K562 (cell line): Measurements from ENCODE around the gene ANGEL2. TPM values are rescaled to one million over a fixed set of nuclear protein-coding genes. Genes with fewer than 3 reads are reported as not detected.

ENCODE experiments used
- CBX2 ChIP-seq: fragments of 200-600 bp; sonication (generic); IDR thresholded peaks from one replicate; pipeline ENCODE4 v1.6.1; 2012; ENCODE audit warnings: mild to moderate bottlenecking, low read length, inconsistent platforms; ENCODE audit not compliant: insufficient read depth, poor library complexity, severe bottlenecking
- MEIS2 ChIP-seq: fragments of 450-650 bp; IDR thresholded peaks from 2 replicates; pipeline ENCODE4 v1.6.1; 2014; ENCODE audit warnings: mild to moderate bottlenecking; ENCODE audit not compliant: partially characterized antibody
- NFE2 ChIP-seq: IDR thresholded peaks from 2 replicates; pipeline ENCODE4 v1.6.1; 2014; ENCODE audit warnings: antibody characterized with exemption, low read depth
- NFIC ChIP-seq: fragments of 450-650 bp; IDR thresholded peaks from 2 replicates; pipeline ENCODE4 v1.6.1; 2017; ENCODE audit warnings: mild to moderate bottlenecking, inconsistent platforms
- NRF1 ChIP-seq, 2 experiments: fragments of 450-650 bp; IDR thresholded peaks in 1 of 2; conservative IDR thresholded peaks in 1 of 2; 2 replicates each; pipeline ENCODE4 v1.6.1; 2014; ENCODE audit warnings: mild to moderate bottlenecking in 2 of 2
- SAFB2 ChIP-seq: fragments of 200-400 bp; formaldehyde crosslinking; IDR thresholded peaks from 2 replicates; pipeline ENCODE4 v1.6.1; 2018; ENCODE audit warnings: borderline replicate concordance, low read length, low read depth, moderate library complexity; ENCODE audit not compliant: severe bottlenecking
- SLC30A9 ChIP-seq: fragments of 250-450 bp; sonication (Bioruptor Pico); IDR thresholded peaks from 2 replicates; pipeline ENCODE4 v1.8.0; 2022; ENCODE audit warnings: mild to moderate bottlenecking, moderate library complexity
- TCFL5 ChIP-seq: fragments of 250-450 bp; sonication (Bioruptor Pico); conservative IDR thresholded peaks from 2 replicates; pipeline ENCODE4 v1.6.1; 2021; ENCODE audit warnings: mild to moderate bottlenecking, moderate library complexity, matching md5 sums
- polyA plus RNA-seq, 8 experiments: library from polyadenylated mRNA; depleted of rRNA in 4 of 8; stranded (reverse) in 5 of 8; unstranded in 3 of 8; fragments of >200 nt; fragmentation: Nextera tagmentation in 2 of 8; fragmentation: Illumina TruSeq in 1 of 8; extraction: Ambion mirVana in 2 of 8; extraction: Trizol in 1 of 8; gene quantifications; 2 replicates each; pipeline versions ENCODE4 v1.2.1 to v1.2.3, GENCODE V29; 2011 to 2014; ENCODE audit warnings: inconsistent platforms in 1 of 8, missing spikeins in 1 of 8
- total RNA-seq, 7 experiments: library from RNA; depleted of rRNA in 6 of 7; stranded (reverse); fragments of >200 nt in 6 of 7; fragmentation: Illumina TruSeq in 2 of 7; extraction: Trizol in 2 of 7; gene quantifications; 2 replicates each; pipeline versions ENCODE4 v1.2.1 to v1.2.3, GENCODE V29; 2011 to 2021; ENCODE audit warnings: low replicate concordance in 1 of 7
- TF ChIP-seq, protein P1 (sequence below), 2 experiments: fragments of 450-650 bp; formaldehyde crosslinking in 1 of 2; IDR thresholded peaks; 2 replicates each; pipeline versions ENCODE4 v1.4.0 to v1.6.1; 2014 to 2020; ENCODE audit warnings: mild to moderate bottlenecking in 2 of 2, borderline replicate concordance in 1 of 2, low read depth in 1 of 2

The ANGEL2 gene
- total and polyA plus RNA-seq, 9 of the 15 experiments (the other 6 are each of a cell fraction or from before 2014, with no cell fraction given), result 6.8 to 34.6 (median 26.2) TPM

- TF ChIP-seq, protein P1, sequence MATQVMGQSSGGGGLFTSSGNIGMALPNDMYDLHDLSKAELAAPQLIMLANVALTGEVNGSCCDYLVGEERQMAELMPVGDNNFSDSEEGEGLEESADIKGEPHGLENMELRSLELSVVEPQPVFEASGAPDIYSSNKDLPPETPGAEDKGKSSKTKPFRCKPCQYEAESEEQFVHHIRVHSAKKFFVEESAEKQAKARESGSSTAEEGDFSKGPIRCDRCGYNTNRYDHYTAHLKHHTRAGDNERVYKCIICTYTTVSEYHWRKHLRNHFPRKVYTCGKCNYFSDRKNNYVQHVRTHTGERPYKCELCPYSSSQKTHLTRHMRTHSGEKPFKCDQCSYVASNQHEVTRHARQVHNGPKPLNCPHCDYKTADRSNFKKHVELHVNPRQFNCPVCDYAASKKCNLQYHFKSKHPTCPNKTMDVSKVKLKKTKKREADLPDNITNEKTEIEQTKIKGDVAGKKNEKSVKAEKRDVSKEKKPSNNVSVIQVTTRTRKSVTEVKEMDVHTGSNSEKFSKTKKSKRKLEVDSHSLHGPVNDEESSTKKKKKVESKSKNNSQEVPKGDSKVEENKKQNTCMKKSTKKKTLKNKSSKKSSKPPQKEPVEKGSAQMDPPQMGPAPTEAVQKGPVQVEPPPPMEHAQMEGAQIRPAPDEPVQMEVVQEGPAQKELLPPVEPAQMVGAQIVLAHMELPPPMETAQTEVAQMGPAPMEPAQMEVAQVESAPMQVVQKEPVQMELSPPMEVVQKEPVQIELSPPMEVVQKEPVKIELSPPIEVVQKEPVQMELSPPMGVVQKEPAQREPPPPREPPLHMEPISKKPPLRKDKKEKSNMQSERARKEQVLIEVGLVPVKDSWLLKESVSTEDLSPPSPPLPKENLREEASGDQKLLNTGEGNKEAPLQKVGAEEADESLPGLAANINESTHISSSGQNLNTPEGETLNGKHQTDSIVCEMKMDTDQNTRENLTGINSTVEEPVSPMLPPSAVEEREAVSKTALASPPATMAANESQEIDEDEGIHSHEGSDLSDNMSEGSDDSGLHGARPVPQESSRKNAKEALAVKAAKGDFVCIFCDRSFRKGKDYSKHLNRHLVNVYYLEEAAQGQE (IDR thresholded peaks at IDR 0.05; ENCODE audit: borderline replicate concordance), result no peak
- TF ChIP-seq, protein P1 (CRISPR knock-in tag; IDR thresholded peaks at IDR 0.05; ENCODE audit: low read depth), result 0 out of 2 replicates have a peak, but pooled peaks have one; percentile 15
- TF ChIP-seq MEIS2 (peak; percentile 91), NRF1 (conservative IDR thresholded peaks at IDR 0.05 in 1 of 2, IDR thresholded peaks at IDR 0.05 in 1 of 2) (peak; percentile 99), NFIC (peak; percentile 51), NFE2 (peak; percentile 82), CBX2 (no peak), SLC30A9 (CRISPR knock-in tag) (no peak), TCFL5 (CRISPR knock-in tag) (no peak), SAFB2 (no peak)
Observed at GRCh38 chr1:213015099-213016050, at the start of gene ANGEL2 (continued).
